Ascending aorta (tissue), 2 donors: Measurements from ENCODE around the gene SLC24A3. TPM values are rescaled to one million over a fixed set of nuclear protein-coding genes. Genes with fewer than 3 reads are reported as not detected.

Source experiments
- DNase-seq, 2 donors: peaks; one replicate each; pipeline ENCODE4 v3.0.0-alpha.2; 2019; ENCODE audit warnings: low spot score in 2 of 2
- H3K27ac ChIP-seq, 2 donors: fragments of 200-600 bp; sonication (generic); one replicate each; pipeline ENCODE4 v1.5.1; 2016 to 2017; ENCODE audit warnings: mild to moderate bottlenecking in 1 of 2
- H3K27me3 ChIP-seq: fragments of 200-600 bp; sonication (generic); one replicate; pipeline ENCODE4 v1.5.1; 2017
- H3K36me3 ChIP-seq, 2 donors: fragments of 200-600 bp; sonication (generic); one replicate each; pipeline ENCODE4 v1.5.1; 2016
- H3K4me1 ChIP-seq, 2 donors: fragments of 200-600 bp; sonication (generic); one replicate each; pipeline ENCODE4 v1.5.1; 2016 to 2017; ENCODE audit warnings: mild to moderate bottlenecking in 1 of 2
- H3K4me3 ChIP-seq, 2 donors: fragments of 200-600 bp; sonication (generic); one replicate each; pipeline ENCODE4 v1.5.1; 2016 to 2017; ENCODE audit warnings: mild to moderate bottlenecking in 1 of 2
- H3K9me3 ChIP-seq, 2 donors: fragments of 200-600 bp; sonication (generic); one replicate each; pipeline ENCODE4 v1.5.1; 2016
- CTCF ChIP-seq, 3 experiments: fragments of 200-600 bp in 2 of 3; fragments of 450-650 bp in 1 of 3; sonication (generic) in 2 of 3; IDR thresholded peaks; one replicate each; pipeline ENCODE4 v1.5.1; 2016 to 2019; ENCODE audit warnings: antibody characterized with exemption in 3 of 3, mild to moderate bottlenecking in 1 of 3, moderate library complexity in 1 of 3
- intact Hi-C: fragments of 100-400 bp; cut with DNase I; formaldehyde crosslinking; loops from one replicate; pipeline ENCODE4 v1.15.1; 2023
- total RNA-seq: library from RNA; depleted of rRNA; stranded (reverse); fragments of >200 nt; gene quantifications from one replicate; pipeline ENCODE4 v1.1.0, GENCODE V29; 2016

The SLC24A3 gene
- total RNA-seq, 1 donor from 2014 or later: 12.9 TPM

- no peak overlapping the region for H3K27ac ChIP-seq
- H3K9me3 ChIP-seq: no peaks in the 10 kb centered on the region
- H3K27me3 ChIP-seq: no peaks in the 10 kb centered on the region
- peaks cover 0 to 4% of the 10 kb centered on the region in 2 donors for H3K4me1 ChIP-seq
- no peak overlapping the region for H3K4me3 ChIP-seq
- DNase-seq: no peak
- intact Hi-C loops: no loop called here
- H3K36me3 ChIP-seq: peaks cover 0 to 9% of the 10 kb centered on the region in 2 donors
- TF ChIP-seq CTCF (IDR thresholded peaks at IDR 0.05): no peak
These were observed 381.3 kb downstream of the SLC24A3 start for GRCh38 chr20:19593762-19594161.

GRCh38 chr20:19594896-19595295 lies 382.5 kb downstream of the SLC24A3 start:
- Histone ChIP-seq H3K27me3 (no peaks in the 10 kb centered on the region), H3K9me3 (no peaks in the 10 kb centered on the region), H3K4me1 (no peaks in the 10 kb centered on the region), H3K4me3 (no peak overlapping the region), H3K27ac (no peak overlapping the region), H3K36me3 (peaks cover 0 to 9% of the 10 kb centered on the region in 2 donors)
- intact Hi-C loops: no loop called here
- TF ChIP-seq CTCF (IDR thresholded peaks at IDR 0.05): no peak
- no peak for DNase-seq

GRCh38 chr20:19598117-19598850 lies 385.8 kb downstream of the SLC24A3 start:
- no peak overlapping the region for H3K27ac ChIP-seq
- DNase-seq: no peak
- no peaks in the 10 kb centered on the region for H3K27me3 ChIP-seq
- peaks cover 0 to under 1% of the 10 kb centered on the region in 2 donors for H3K36me3 ChIP-seq
- TF ChIP-seq CTCF (IDR thresholded peaks at IDR 0.05): no peak
- H3K4me3 ChIP-seq: no peak overlapping the region
- H3K9me3 ChIP-seq: no peaks in the 10 kb centered on the region
- H3K4me1 ChIP-seq: no peaks in the 10 kb centered on the region
- intact Hi-C loops: no loop called here

GRCh38 chr20:19599200-19599599 lies 386.8 kb downstream of the SLC24A3 start:
- H3K9me3 ChIP-seq: no peaks in the 10 kb centered on the region
- H3K36me3 ChIP-seq: no peaks in the 10 kb centered on the region
- H3K27ac ChIP-seq: no peak overlapping the region
- intact Hi-C loops: no loop called here
- no peaks in the 10 kb centered on the region for H3K27me3 ChIP-seq
- no peak overlapping the region for H3K4me3 ChIP-seq
- H3K4me1 ChIP-seq: no peaks in the 10 kb centered on the region
- DNase-seq: no peak
- no peak for TF ChIP-seq CTCF (IDR thresholded peaks at IDR 0.05)

- Histone ChIP-seq H3K9me3 (no peaks in the 10 kb centered on the region), H3K4me3 (no peak overlapping the region), H3K4me1 (no peaks in the 10 kb centered on the region), H3K27ac (no peak overlapping the region), H3K27me3 (no peaks in the 10 kb centered on the region), H3K36me3 (no peaks in the 10 kb centered on the region)
- intact Hi-C loops: no loop called here
- no peak for TF ChIP-seq CTCF (IDR thresholded peaks at IDR 0.05)
- DNase-seq: no peak
These were observed 387.6 kb downstream of the SLC24A3 start for GRCh38 chr20:19600042-19600441.
